GM21526 (cell line): ENCODE data around the gene CYB5R2.
"Not testable (repeated sequence)": the region's sequence is repeated elsewhere in the genome, so short reads cannot be mapped to it uniquely, and the experiment has no call there.

ENCODE experiments used
- ATAC-seq: cut with Tn5 transposase; IDR thresholded peaks from one replicate; pipeline ENCODE4 v1.9.1; 2021; ENCODE audit warnings: moderate library complexity; ENCODE audit not compliant: unreplicated experiment, low FRiP score

The CYB5R2 gene

GRCh38 chr11:7671347-7672215, 1.7 kb downstream of the CYB5R2 start:
- ATAC-seq: peak; percentile 41

GRCh38 chr11:7670641-7671040, 2.7 kb downstream of the CYB5R2 start:
- no peak for ATAC-seq

GRCh38 chr11:7668911-7669310, 4.4 kb downstream of the CYB5R2 start:
- ATAC-seq: no peak

- no peak for ATAC-seq
Measured at GRCh38 chr11:7668464-7668863, 4.8 kb downstream of the CYB5R2 start.

GRCh38 chr11:7667460-7667859, 5.8 kb downstream of the CYB5R2 start:
- ATAC-seq: no peak

- no peak for ATAC-seq
Measured at GRCh38 chr11:7666292-7666866, 6.9 kb downstream of the CYB5R2 start.

- ATAC-seq: peak; percentile 94
Measured at GRCh38 chr11:7665473-7666291, 7.6 kb downstream of the CYB5R2 start.

- ATAC-seq: no peak
Measured at GRCh38 chr11:7664867-7665266, 8.4 kb downstream of the CYB5R2 start.

GRCh38 chr11:7663531-7663930, 9.8 kb downstream of the CYB5R2 start:
- not testable (repeated sequence) for ATAC-seq

- no peak for ATAC-seq
Measured at GRCh38 chr11:7657306-7658025, 15.8 kb downstream of the CYB5R2 start.

- ATAC-seq: no peak
Measured at GRCh38 chr11:7656704-7657103, 16.6 kb downstream of the CYB5R2 start.

- ATAC-seq: no peak
Measured at GRCh38 chr11:7655253-7656217, 17.8 kb downstream of the CYB5R2 start.

GRCh38 chr11:7654195-7654705, 19.1 kb downstream of the CYB5R2 start:
- no peak for ATAC-seq

- no peak for ATAC-seq
Measured at GRCh38 chr11:7651700-7652099, 21.6 kb downstream of the CYB5R2 start.

GRCh38 chr11:7651140-7651551, 22.2 kb downstream of the CYB5R2 start:
- no peak for ATAC-seq

- no peak for ATAC-seq
Measured at GRCh38 chr11:7648264-7648663, 25.0 kb downstream of the CYB5R2 start.

- ATAC-seq: no peak
Measured at GRCh38 chr11:7646866-7647265, 26.4 kb downstream of the CYB5R2 start.

- no peak for ATAC-seq
Measured at GRCh38 chr11:7645206-7645605, 28.1 kb downstream of the CYB5R2 start.

- ATAC-seq: no peak
Measured at GRCh38 chr11:7643314-7643713, 30.0 kb downstream of the CYB5R2 start.
